Measurements from ENCODE around the gene MAX.

- no peak for TF ChIP-seq CTCF (IDR thresholded peaks at IDR 0.05)
- no peak for TF ChIP-seq POLR2A (IDR thresholded peaks at IDR 0.05)
Observed at GRCh38 chr14:65069874-65070413, 32.4 kb downstream of the MAX start.

All from right lobe of liver (tissue), 4 donors.